GM18873 (cell line): ENCODE results near the gene ACAD9.
"Not testable (repeated sequence)": the region's sequence is repeated elsewhere in the genome, so short reads cannot be mapped to it uniquely, and the experiment has no call there.

Source experiments
- ATAC-seq: cut with Tn5 transposase; IDR thresholded peaks from one replicate; pipeline ENCODE4 v1.9.1; 2021; ENCODE audit warnings: mild to moderate bottlenecking, moderate library complexity, moderate number of reproducible peaks; ENCODE audit not compliant: unreplicated experiment, low FRiP score

The ACAD9 gene

DNA sequence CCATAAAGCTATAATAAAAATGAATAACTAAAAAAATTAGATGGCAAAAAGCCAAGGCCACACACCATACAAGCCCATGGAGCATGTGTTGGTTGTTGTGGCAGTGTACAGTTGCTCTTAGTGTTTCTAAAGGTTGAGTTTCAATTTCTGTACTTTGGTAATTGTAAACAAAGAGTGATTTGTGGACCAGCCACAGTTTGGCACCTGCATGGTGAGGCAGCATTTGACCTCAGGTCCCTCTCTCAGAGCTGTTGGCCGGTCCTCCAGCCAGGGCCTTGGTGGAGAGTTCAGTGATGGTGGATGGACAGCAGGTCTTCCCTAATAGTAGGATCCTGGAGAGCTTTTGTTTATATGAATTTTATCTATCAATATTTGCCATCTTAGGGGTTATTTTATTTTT, 5.6 kb downstream of the ACAD9 start:
- no peak for ATAC-seq

- no peak for ATAC-seq
Measured at GRCh38 chr3:128889139-128889894, 9.9 kb downstream of the ACAD9 start.

GRCh38 chr3:128895843-128896697, 16.6 kb downstream of the ACAD9 start:
- ATAC-seq = no peak

DNA sequence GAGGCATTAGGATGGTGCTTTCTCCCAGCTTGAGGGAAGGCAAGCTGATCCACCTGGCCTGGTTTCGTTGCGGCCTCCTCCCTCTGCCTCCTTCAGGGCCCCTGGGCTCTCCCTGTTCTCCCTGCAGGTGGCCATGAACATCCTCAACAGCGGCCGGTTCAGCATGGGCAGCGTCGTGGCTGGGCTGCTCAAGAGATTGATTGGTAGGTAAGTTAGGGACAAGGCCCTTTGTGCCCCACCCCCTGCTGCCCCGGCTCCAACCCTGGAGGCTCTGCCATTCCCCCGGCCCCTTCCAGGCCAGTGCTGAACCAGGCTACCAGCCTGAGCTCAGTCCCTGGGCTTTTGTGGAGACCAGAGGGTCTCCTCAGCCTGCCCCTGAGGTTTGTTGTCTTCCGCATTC, 23.0 kb downstream of the ACAD9 start:
- ATAC-seq = no peak

DNA sequence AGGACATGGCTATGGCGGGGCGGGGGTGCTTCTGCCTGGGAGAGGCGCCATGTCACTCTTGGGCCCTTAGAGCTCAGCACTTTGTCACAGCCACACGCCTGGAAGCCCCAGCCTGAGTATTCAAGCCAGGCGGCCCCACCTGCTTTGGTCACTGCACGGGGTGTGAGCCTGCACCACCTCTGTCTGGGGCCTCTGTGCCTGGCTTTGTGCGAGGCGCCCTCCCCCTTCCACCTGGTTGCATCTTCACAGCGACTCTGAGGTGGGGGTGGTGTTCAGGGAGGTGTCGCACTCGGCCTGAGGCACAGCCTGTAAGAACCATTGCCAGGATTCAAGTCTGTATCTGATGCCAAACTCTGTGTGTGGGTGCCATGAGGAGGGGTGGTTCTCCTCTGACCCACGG, 24.1 kb downstream of the ACAD9 start:
- no peak for ATAC-seq

GRCh38 chr3:128906031-128906803, 26.8 kb downstream of the ACAD9 start:
- no peak for ATAC-seq

- no peak for ATAC-seq
Measured at GRCh38 chr3:128906804-128907525, 27.5 kb downstream of the ACAD9 start.

DNA sequence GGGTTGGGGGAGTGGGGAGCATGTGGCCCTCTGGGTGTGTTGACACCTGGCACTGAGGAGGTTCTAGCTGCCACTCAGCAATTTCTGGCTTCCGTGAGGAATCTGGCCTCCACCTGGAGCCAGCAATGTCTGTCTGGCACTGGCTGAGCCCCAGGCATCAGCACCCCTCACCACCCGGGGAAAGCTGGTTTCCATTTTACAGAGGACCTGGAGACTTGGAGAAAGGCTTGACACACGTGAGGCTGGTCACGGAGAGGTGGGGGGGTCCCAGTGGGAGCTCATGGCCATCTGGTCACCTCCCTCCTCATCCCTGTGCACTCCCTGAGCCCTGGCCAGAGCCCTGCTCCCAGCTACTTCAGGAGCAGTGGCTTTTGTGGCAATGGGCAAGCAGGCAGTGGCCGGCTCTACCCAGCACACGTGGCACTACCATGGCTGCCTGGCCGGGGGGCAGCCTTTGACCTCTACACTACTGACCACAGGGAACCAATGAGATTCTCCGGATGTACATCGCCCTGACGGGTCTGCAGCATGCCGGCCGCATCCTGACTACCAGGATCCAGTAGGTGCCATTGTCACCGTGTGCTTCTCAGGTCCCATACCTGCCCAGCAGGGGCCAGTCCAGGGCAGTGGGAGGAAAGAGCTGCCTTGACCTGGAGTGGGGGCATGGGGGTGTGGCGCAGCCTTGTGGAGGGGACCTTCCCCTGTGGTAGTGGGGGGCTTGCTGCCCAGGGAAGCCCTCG, 28.5 kb downstream of the ACAD9 start:
- no peak for ATAC-seq

GRCh38 chr3:128908951-128909350, 29.5 kb downstream of the ACAD9 start:
- ATAC-seq = no peak

DNA sequence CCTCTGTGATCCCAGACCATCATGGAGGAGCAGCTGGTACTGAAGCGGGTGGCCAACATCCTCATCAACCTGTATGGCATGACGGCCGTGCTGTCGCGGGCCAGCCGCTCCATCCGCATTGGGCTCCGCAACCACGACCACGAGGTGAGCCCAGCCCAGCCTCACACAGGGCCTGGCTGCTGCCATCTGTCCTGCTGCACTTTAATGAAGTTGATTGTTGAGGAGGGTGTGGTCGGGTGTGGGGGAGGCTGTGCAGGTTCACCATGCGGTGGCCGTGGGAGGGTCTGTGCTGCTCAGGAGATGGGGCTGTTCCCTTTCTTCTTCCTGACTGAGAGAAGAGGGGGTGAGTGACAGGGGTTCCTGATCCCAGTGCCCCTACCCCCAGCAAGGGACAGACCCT, 30.6 kb downstream of the ACAD9 start:
- ATAC-seq = no peak

DNA sequence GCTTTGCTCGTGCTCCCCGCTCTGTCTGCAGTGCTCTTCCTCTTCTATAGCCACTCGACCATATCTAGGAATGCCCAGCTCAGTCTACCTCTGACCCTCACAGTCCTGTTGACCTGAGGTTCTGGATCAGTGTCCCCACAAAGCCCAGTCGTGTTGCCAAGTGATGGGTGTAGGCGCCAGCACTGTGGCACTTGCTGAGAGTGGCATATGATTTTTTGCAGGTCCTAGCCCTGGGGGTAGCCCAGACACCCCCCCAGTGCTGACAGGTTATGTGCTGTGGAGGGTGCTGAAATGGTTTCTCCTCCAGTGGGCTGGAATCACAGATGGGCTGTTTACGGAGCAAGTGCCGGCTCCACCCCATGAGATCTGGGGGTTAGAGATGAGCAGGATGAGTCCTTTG, 32.5 kb downstream of the ACAD9 start:
- ATAC-seq = no peak

- no peak for ATAC-seq
Measured at GRCh38 chr3:128914966-128915645, 35.7 kb downstream of the ACAD9 start.

GRCh38 chr3:128917291-128917690, 37.9 kb downstream of the ACAD9 start:
- no peak for ATAC-seq

DNA sequence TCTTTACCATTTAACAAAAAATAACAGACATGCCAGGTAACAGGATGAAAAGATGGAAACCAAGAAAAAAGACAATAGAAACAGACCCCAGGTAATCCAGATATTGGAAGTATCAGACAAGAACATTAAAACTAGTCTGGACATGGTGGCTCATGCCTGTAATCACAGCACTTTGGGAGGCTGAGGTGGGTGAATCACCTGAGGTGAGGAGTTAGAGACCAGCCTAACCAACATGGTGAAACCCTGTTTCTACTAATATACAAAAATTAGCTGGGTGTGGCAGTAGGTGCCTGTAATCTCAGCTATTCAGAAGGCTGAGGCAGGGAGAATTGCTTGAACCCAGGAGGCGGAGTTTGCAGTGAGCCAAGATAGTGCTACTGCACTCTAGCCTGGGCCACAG, 40.6 kb downstream of the ACAD9 start:
- ATAC-seq = no peak

DNA sequence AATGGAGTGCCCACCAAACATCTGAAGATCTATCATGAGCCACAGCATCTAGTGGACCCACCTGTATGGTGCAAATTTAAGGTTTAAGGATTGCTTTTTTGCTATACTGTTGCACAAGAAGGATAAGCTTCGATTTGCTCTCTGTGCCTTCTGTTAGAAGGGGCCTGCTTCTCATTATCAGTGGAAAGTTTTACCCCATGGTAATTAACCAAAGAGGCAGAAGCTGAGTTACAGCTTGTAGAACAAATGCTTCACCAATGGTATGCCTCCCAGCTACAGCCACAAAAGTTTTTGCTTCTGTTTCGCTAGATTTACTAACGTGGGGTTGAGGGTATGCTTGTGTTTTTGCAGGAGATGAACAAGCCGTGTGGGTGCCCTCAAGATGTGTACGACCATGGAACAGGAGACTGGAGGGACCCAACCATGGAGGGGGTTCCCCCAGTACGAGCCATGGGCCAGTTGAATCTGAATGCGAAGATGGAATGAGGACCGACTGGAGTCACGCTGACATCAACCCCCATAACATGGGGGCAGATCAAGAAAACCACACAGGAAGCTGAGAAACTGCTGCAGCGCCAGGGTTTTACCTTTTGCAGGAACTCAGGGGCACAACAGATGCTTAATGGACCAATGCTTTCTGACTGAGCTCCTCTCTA, 43.5 kb downstream of the ACAD9 start:
- ATAC-seq = no peak

DNA sequence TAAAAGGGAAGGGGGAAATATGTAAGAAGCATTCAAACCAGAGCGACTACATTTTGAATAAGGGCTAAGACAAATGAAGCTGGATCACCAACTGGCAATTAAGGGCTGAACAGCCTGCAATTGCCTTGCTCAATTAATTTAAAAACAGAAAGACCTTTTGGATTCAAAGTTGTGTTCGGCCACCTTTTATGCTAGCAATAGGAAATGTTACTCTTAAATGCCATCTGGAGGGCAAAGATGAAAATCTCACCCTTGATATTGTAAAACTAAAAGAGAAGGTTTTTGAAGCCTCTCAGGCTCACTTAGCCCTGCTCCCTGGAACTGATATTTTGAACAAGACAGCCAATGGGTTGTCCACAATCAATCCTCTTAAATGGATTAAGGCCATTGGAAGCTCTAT, 44.2 kb downstream of the ACAD9 start:
- no peak for ATAC-seq

- ATAC-seq = not testable (repeated sequence)
Measured at GRCh38 chr3:128923986-128924385, 44.6 kb downstream of the ACAD9 start.

DNA sequence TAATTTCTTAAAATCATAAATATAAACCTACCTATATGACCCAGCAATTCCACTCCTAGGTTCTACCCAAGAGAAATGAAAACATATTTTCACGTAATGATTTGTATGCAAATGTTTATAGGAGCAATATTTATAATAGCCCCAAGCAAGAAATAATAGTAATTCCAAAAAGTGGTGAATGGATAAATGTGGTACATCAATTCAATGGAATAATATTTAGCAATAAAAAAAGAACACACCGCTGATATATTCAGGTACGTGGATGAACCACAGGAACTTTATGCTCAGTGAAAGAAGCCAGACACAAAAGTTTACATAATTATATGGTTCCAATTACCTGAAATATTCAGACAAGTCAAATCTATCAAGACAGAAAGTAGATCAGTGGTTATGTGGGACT, 49.9 kb downstream of the ACAD9 start:
- no peak for ATAC-seq

DNA sequence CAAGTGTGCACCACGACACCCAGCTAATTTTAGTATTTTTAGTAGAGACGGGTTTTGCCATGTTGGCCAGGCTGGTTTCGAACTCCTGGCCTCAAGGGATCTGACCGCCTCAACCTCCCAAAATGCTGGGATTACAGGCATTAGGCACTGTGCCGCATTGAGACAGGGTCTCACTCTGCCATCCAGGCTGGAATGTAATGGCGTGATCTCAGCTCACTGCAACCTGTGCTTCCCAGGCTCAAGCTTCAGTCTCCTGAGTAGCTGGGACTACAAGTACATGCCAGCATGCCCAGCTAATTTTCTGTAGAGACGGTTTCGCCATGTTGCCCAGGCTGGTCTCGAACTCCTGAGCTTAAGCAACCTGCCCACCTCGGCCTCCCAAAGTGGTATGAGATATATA, 51.6 kb downstream of the ACAD9 start:
- ATAC-seq = no peak
